Measurements from ENCODE around the gene LUC7L.

Gene LUC7L

GRCh38 chr16:252366-253337, 23.4 kb upstream of the LUC7L start:
- Histone ChIP-seq H3K27me3 (ENCODE audit: insufficient read depth, low read length, poor library complexity) (no peaks in the 10 kb centered on the region), H3K9ac (ENCODE audit: low read depth, low read length) (no peak overlapping the region), H3K27ac (ENCODE audit: low read length) (no peak overlapping the region), H2AFZ (ENCODE audit: low read depth, low read length) (no peak overlapping the region), H3K4me2 (ENCODE audit: insufficient read depth, low read length) (no peak overlapping the region), H3K9me3 (ENCODE audit: insufficient read depth, low read length, severe bottlenecking) (no peaks in the 10 kb centered on the region), H3K4me3 (ENCODE audit: low read depth in 1 of 2, low read length in 2 of 2) (no peak overlapping the region), H3K36me3 (ENCODE audit: insufficient read depth, low read length) (peaks cover 27% of the 10 kb centered on the region), H3K4me1 (ENCODE audit: insufficient read depth, low read length) (no peaks in the 10 kb centered on the region), H4K20me1 (ENCODE audit: insufficient read depth, low read length) (no peaks in the 10 kb centered on the region), H3K79me2 (ENCODE audit: insufficient read depth, low read length) (no peaks in the 10 kb centered on the region)
- DNase-seq (no peak), ATAC-seq (ENCODE audit: insufficient read depth, low read depth) (no peak)
- TF ChIP-seq EZH2 (IDR thresholded peaks at IDR 0.05; ENCODE audit: borderline replicate concordance, low read depth, low read length, severe bottlenecking) (no peak), CTCF (IDR thresholded peaks at IDR 0.05; ENCODE audit: borderline replicate concordance, extremely low read depth, low read length, poor library complexity, severe bottlenecking) (no peak)

DNA sequence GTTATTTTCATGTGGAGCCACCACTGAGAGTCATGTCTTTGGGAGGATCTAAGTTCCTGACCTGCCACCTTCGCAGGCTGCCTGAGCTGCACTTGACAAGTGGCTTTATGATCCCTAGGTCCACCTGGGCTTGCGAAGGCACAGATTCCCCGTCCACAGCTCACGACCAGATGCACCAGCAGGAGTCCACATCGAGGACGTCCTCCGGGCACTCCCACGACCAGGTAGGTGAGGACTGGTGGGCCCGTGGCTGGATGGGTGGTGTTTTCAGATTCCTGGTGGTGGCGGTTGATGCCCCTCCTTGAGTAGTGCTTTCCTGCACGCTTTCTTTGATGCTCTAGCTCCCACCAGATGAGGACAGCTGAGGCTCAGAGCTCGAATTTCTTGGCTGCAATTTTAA, 20.2 kb upstream of the LUC7L start:
- peaks cover 6% of the 10 kb centered on the region for H3K79me2 ChIP-seq (ENCODE audit: insufficient read depth, low read length)
- H2AFZ ChIP-seq (ENCODE audit: low read depth, low read length): no peak overlapping the region
- no peaks in the 10 kb centered on the region for H3K9me3 ChIP-seq (ENCODE audit: insufficient read depth, low read length, severe bottlenecking)
- TF ChIP-seq EZH2 (IDR thresholded peaks at IDR 0.05; ENCODE audit: borderline replicate concordance, low read depth, low read length, severe bottlenecking) (no peak), CTCF (IDR thresholded peaks at IDR 0.05; ENCODE audit: borderline replicate concordance, extremely low read depth, low read length, poor library complexity, severe bottlenecking) (no peak)
- no peak for ATAC-seq (ENCODE audit: insufficient read depth, low read depth)
- H3K27ac ChIP-seq (ENCODE audit: low read length): no peak overlapping the region
- no peaks in the 10 kb centered on the region for H3K4me1 ChIP-seq (ENCODE audit: insufficient read depth, low read length)
- no peak overlapping the region for H3K4me3 ChIP-seq (ENCODE audit: low read depth in 1 of 2, low read length in 2 of 2)
- H3K36me3 ChIP-seq (ENCODE audit: insufficient read depth, low read length): peaks cover 16% of the 10 kb centered on the region
- H3K27me3 ChIP-seq (ENCODE audit: insufficient read depth, low read length, poor library complexity): no peaks in the 10 kb centered on the region
- no peaks in the 10 kb centered on the region for H4K20me1 ChIP-seq (ENCODE audit: insufficient read depth, low read length)
- H3K4me2 ChIP-seq (ENCODE audit: insufficient read depth, low read length): no peak overlapping the region
- no peak for DNase-seq
- no peak overlapping the region for H3K9ac ChIP-seq (ENCODE audit: low read depth, low read length)

DNA sequence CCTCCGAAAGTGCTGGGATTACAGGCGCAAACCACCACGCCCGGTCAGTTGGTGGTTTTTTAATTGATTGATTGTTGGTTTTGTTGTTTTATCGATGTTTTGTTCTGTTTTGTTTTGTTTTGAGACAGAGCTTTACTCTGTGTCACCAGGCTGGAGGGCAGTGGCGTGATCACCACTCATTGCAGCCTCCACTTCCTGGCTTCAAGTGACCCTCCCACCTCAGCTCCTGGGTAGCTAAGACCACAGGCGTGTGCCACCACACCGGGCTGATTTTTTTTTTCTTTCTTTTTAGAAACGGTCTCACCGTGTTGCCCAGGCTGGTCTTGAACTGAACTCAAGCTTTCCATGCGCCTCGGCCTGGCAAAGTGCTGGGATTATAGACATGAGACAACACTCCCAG, 17.8 kb upstream of the LUC7L start:
- no peaks in the 10 kb centered on the region for H3K4me1 ChIP-seq (ENCODE audit: insufficient read depth, low read length)
- peaks cover 2% of the 10 kb centered on the region; the same call in 1 of the 2 replicates for H4K20me1 ChIP-seq (ENCODE audit: insufficient read depth, low read length)
- ATAC-seq (ENCODE audit: insufficient read depth, low read depth) (no peak), DNase-seq (no peak)
- no peak overlapping the region for H3K27ac ChIP-seq (ENCODE audit: low read length)
- no peaks in the 10 kb centered on the region for H3K9me3 ChIP-seq (ENCODE audit: insufficient read depth, low read length, severe bottlenecking)
- no peak overlapping the region for H3K9ac ChIP-seq (ENCODE audit: low read depth, low read length)
- no peaks in the 10 kb centered on the region for H3K27me3 ChIP-seq (ENCODE audit: insufficient read depth, low read length, poor library complexity)
- peaks cover 7% of the 10 kb centered on the region for H3K36me3 ChIP-seq (ENCODE audit: insufficient read depth, low read length)
- no peak overlapping the region for H2AFZ ChIP-seq (ENCODE audit: low read depth, low read length)
- no peak for TF ChIP-seq EZH2 (IDR thresholded peaks at IDR 0.05; ENCODE audit: borderline replicate concordance, low read depth, low read length, severe bottlenecking)
- no peak for TF ChIP-seq CTCF (IDR thresholded peaks at IDR 0.05; ENCODE audit: borderline replicate concordance, extremely low read depth, low read length, poor library complexity, severe bottlenecking)
- peaks cover 9% of the 10 kb centered on the region for H3K79me2 ChIP-seq (ENCODE audit: insufficient read depth, low read length)
- H3K4me2 ChIP-seq (ENCODE audit: insufficient read depth, low read length): no peak overlapping the region
- no peak overlapping the region for H3K4me3 ChIP-seq (ENCODE audit: low read depth in 1 of 2, low read length in 2 of 2)

Measured in DND-41 (cell line).